Measurements from ENCODE around the gene IZUMO1.

IZUMO1 gene

DNA sequence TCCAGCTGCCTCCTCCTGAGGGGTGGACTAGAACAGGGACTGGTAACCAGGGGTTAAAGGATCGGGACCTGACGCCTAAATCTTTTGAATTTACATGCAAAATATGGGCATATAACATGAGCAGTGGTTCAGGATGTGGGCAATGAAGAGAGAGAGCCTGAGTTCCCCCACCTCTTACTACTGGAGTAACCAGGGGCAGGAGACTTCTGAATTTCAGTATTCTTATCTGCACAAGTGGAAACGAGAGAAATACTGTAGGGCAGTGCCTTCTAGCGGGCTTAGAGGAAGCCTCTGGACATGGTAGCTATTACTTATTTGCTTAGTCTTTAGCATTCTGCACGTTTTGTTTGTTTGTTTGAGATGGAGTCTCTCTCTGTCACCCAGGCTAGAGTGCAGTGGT, 37.8 kb upstream of the IZUMO1 start:
- TF ChIP-seq, protein P1, sequence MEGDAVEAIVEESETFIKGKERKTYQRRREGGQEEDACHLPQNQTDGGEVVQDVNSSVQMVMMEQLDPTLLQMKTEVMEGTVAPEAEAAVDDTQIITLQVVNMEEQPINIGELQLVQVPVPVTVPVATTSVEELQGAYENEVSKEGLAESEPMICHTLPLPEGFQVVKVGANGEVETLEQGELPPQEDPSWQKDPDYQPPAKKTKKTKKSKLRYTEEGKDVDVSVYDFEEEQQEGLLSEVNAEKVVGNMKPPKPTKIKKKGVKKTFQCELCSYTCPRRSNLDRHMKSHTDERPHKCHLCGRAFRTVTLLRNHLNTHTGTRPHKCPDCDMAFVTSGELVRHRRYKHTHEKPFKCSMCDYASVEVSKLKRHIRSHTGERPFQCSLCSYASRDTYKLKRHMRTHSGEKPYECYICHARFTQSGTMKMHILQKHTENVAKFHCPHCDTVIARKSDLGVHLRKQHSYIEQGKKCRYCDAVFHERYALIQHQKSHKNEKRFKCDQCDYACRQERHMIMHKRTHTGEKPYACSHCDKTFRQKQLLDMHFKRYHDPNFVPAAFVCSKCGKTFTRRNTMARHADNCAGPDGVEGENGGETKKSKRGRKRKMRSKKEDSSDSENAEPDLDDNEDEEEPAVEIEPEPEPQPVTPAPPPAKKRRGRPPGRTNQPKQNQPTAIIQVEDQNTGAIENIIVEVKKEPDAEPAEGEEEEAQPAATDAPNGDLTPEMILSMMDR (IDR thresholded peaks at IDR 0.05; ENCODE audit: insufficient read depth, low read length, poor library complexity, severe bottlenecking), result no peak
- H3K4me3 ChIP-seq (replicated peaks; ENCODE audit: low read depth, low read length), result no peak overlapping the region
- H3K36me3 ChIP-seq (ENCODE audit: control insufficient read depth, insufficient read depth, low read length), result no peaks in the 10 kb centered on the region
- H3K27me3 ChIP-seq (replicated peaks; ENCODE audit: control insufficient read depth, insufficient read depth, low read length), result no peaks in the 10 kb centered on the region
- no peak for DNase-seq (ENCODE audit: extremely low read depth, insufficient read length)

DNA sequence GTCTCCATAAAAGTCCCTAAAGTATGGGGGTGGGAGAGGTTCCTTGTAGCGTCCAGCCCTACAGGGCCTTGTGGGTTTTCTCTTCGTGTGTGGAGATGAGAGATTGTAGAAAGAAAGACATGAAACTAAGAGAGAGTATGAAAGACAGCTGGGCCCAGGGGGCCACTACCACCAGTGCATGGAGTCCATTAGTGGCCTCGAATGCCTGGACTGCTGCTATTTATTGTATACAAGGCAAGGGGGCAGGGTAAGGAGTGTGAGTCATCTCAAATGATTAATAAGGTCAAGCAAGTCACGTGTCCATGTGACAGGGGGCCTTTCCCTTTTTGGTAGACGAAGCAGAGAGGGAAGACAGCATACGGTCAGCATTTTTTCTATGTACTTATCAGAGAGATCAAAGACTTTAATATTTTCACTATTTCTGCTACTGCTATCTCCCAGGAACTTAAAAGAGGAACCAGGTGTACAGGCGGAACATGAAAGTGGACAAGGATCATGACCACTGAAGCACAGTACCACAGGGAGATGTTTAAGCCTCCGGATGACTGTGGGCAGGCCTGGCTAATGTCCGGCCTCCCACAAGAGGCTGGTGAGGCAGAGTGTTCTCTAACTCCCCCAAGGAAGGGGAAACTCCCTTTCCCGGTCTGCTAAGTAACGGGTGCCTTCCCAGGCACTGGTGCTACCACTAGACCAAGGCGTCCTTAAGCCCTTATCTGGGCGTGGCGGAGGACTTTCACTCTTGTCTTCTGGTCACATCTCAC, 34.1 kb upstream of the IZUMO1 start:
- H3K36me3 ChIP-seq (ENCODE audit: control insufficient read depth, insufficient read depth, low read length), result no peaks in the 10 kb centered on the region
- TF ChIP-seq, protein P1 (IDR thresholded peaks at IDR 0.05; ENCODE audit: insufficient read depth, low read length, poor library complexity, severe bottlenecking), result no peak
- no peak overlapping the region for H3K4me3 ChIP-seq (replicated peaks; ENCODE audit: low read depth, low read length)
- no peak for DNase-seq (ENCODE audit: extremely low read depth, insufficient read length)
- H3K27me3 ChIP-seq (replicated peaks; ENCODE audit: control insufficient read depth, insufficient read depth, low read length), result no peaks in the 10 kb centered on the region

DNA sequence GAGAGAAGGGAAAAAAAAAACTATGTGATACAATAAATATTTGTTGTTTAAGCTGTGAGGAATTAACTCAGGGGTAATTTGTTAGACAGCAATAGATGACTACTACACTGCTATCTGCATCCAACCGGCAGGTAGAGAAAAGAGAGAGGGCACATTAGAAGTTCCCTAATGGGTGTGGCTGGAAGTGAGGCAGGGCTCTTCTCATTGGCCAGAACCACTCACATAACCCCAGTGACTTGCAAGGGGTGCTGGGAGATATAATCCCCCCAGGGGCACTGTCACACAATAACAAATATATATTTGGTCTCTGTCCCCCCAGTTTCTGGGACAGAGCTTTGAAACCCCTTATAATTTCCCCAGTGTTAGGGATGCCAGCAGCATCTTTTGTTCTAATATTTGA, 32.9 kb upstream of the IZUMO1 start:
- no peaks in the 10 kb centered on the region for H3K36me3 ChIP-seq (ENCODE audit: control insufficient read depth, insufficient read depth, low read length)

DNA sequence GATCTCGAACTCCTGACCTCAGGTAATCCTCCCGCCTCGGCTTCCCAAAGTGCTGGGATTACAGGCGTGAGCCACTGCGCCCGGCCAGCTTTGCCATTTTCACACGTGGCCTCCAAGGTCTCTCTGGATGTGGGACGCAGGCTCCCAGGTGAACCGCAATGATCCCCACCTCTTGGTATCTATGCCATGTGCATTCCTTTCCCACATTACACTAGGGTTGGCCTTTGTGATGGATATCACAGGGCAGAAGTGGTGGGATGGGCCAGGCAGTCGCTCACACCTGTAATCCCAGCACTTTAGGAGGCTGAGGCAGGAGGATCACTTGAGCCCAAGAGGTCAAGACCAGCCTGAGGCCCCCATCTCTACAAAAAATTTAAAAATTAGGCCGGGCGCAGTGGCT, 31.0 kb upstream of the IZUMO1 start:
- DNase-seq (ENCODE audit: extremely low read depth, insufficient read length), result no peak
- Histone ChIP-seq H3K27me3 (replicated peaks; ENCODE audit: control insufficient read depth, insufficient read depth, low read length) (no peaks in the 10 kb centered on the region), H3K4me3 (replicated peaks; ENCODE audit: low read depth, low read length) (no peak overlapping the region), H3K36me3 (ENCODE audit: control insufficient read depth, insufficient read depth, low read length) (no peaks in the 10 kb centered on the region)
- TF ChIP-seq, protein P1 (IDR thresholded peaks at IDR 0.05; ENCODE audit: insufficient read depth, low read length, poor library complexity, severe bottlenecking), result no peak

More for the DNA sequence above, 32.9 kb upstream of the IZUMO1 start:
- TF ChIP-seq, protein P1 (IDR thresholded peaks at IDR 0.05; ENCODE audit: insufficient read depth, low read length, poor library complexity, severe bottlenecking), result no peak
- Histone ChIP-seq H3K4me3 (replicated peaks; ENCODE audit: low read depth, low read length) (no peak overlapping the region), H3K27me3 (replicated peaks; ENCODE audit: control insufficient read depth, insufficient read depth, low read length) (no peaks in the 10 kb centered on the region)
- DNase-seq (ENCODE audit: extremely low read depth, insufficient read length), result no peak

DNA sequence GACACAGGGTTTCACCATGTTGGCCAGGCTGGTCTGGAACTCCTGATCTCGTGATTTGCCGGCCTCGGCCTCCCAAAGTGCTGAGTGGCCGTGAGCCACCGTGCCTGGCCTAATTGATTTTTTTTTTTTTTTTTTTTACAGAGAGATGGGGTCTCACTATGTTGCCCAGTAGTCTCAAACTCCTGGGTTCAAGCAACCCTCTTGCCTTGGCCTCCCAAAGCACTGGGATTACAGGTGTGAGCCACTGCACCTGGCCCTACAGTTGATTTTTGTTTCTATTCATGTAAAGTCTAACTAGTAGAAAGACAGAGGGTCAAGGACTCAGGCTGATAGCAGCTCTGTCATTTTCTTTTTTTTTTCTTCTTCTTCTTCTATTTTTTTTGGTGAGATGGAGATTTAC, 30.4 kb upstream of the IZUMO1 start:
- DNase-seq (ENCODE audit: extremely low read depth, insufficient read length), result no peak
- H3K4me3 ChIP-seq (replicated peaks; ENCODE audit: low read depth, low read length), result no peak overlapping the region
- H3K36me3 ChIP-seq (ENCODE audit: control insufficient read depth, insufficient read depth, low read length), result no peaks in the 10 kb centered on the region
- no peaks in the 10 kb centered on the region for H3K27me3 ChIP-seq (replicated peaks; ENCODE audit: control insufficient read depth, insufficient read depth, low read length)
- TF ChIP-seq, protein P1 (IDR thresholded peaks at IDR 0.05; ENCODE audit: insufficient read depth, low read length, poor library complexity, severe bottlenecking), result no peak
